ENCODE results near the gene RALBP1.

RALBP1 gene

GRCh38 chr18:9526458-9526857, 51.1 kb downstream of the RALBP1 start:
- H3K36me3 ChIP-seq (ENCODE audit: low read depth) = peaks cover 66% of the 10 kb centered on the region
- H3K4me3 ChIP-seq (ENCODE audit: severe bottlenecking) = no peak overlapping the region
- no peak for DNase-seq (ENCODE audit: low spot score)
- peaks cover 9% of the 10 kb centered on the region for H3K4me1 ChIP-seq (ENCODE audit: insufficient read depth, poor library complexity, severe bottlenecking)
- no peak for TF ChIP-seq CTCF (IDR thresholded peaks at IDR 0.05; ENCODE audit: poor library complexity, severe bottlenecking)
- ATAC-seq (ENCODE audit: low read depth) = peak; percentile 82
- H3K27ac ChIP-seq (ENCODE audit: poor library complexity, severe bottlenecking) = peak overlapping the region; percentile 61
- H3K27me3 ChIP-seq (ENCODE audit: insufficient read depth, poor library complexity, severe bottlenecking) = no peaks in the 10 kb centered on the region
- no peaks in the 10 kb centered on the region for H3K9me3 ChIP-seq (ENCODE audit: severe bottlenecking)

GRCh38 chr18:9530226-9531009, 55.1 kb downstream of the RALBP1 start:
- DNase-seq (ENCODE audit: low spot score) = no peak
- TF ChIP-seq CTCF (IDR thresholded peaks at IDR 0.05; ENCODE audit: poor library complexity, severe bottlenecking) = no peak
- H3K9me3 ChIP-seq (ENCODE audit: severe bottlenecking) = no peaks in the 10 kb centered on the region
- H3K36me3 ChIP-seq (ENCODE audit: low read depth) = peaks cover 64% of the 10 kb centered on the region
- peaks cover 9% of the 10 kb centered on the region for H3K4me1 ChIP-seq (ENCODE audit: insufficient read depth, poor library complexity, severe bottlenecking)
- no peak overlapping the region for H3K27ac ChIP-seq (ENCODE audit: poor library complexity, severe bottlenecking)
- H3K27me3 ChIP-seq (ENCODE audit: insufficient read depth, poor library complexity, severe bottlenecking) = no peaks in the 10 kb centered on the region
- ATAC-seq (ENCODE audit: low read depth) = no peak
- H3K4me3 ChIP-seq (ENCODE audit: severe bottlenecking) = no peak overlapping the region

- TF ChIP-seq CTCF (IDR thresholded peaks at IDR 0.05; ENCODE audit: poor library complexity, severe bottlenecking) = no peak
Observed at GRCh38 chr18:9531791-9532410, 56.6 kb downstream of the RALBP1 start.

GRCh38 chr18:9534844-9535243, 59.5 kb downstream of the RALBP1 start:
- no peak for ATAC-seq (ENCODE audit: low read depth)
- H3K4me1 ChIP-seq (ENCODE audit: insufficient read depth, poor library complexity, severe bottlenecking) = peaks cover 19% of the 10 kb centered on the region
- no peaks in the 10 kb centered on the region for H3K9me3 ChIP-seq (ENCODE audit: severe bottlenecking)
- no peak overlapping the region for H3K27ac ChIP-seq (ENCODE audit: poor library complexity, severe bottlenecking)
- no peaks in the 10 kb centered on the region for H3K27me3 ChIP-seq (ENCODE audit: insufficient read depth, poor library complexity, severe bottlenecking)
- H3K36me3 ChIP-seq (ENCODE audit: low read depth) = peaks cover 43% of the 10 kb centered on the region
- H3K4me3 ChIP-seq (ENCODE audit: severe bottlenecking) = no peak overlapping the region
- DNase-seq (ENCODE audit: low spot score) = no peak
- TF ChIP-seq CTCF (IDR thresholded peaks at IDR 0.05; ENCODE audit: poor library complexity, severe bottlenecking) = no peak

More at GRCh38 chr18:9531791-9532410, 56.6 kb downstream of the RALBP1 start:
- H3K27ac ChIP-seq (ENCODE audit: poor library complexity, severe bottlenecking) = no peak overlapping the region
- peaks cover 67% of the 10 kb centered on the region for H3K36me3 ChIP-seq (ENCODE audit: low read depth)
- H3K9me3 ChIP-seq (ENCODE audit: severe bottlenecking) = no peaks in the 10 kb centered on the region
- peaks cover 6% of the 10 kb centered on the region for H3K4me1 ChIP-seq (ENCODE audit: insufficient read depth, poor library complexity, severe bottlenecking)
- no peak overlapping the region for H3K4me3 ChIP-seq (ENCODE audit: severe bottlenecking)
- no peaks in the 10 kb centered on the region for H3K27me3 ChIP-seq (ENCODE audit: insufficient read depth, poor library complexity, severe bottlenecking)
- DNase-seq (ENCODE audit: low spot score) (no peak), ATAC-seq (ENCODE audit: low read depth) (no peak)
